PC-9 (cell line): ENCODE results near the gene LECT2.

Source experiments
- CTCF ChIP-seq: fragments of 200-600 bp; sonication (generic); conservative IDR thresholded peaks from 2 replicates; pipeline ENCODE4 v1.6.1; 2017; ENCODE audit warnings: mixed run types, antibody characterized with exemption, mild to moderate bottlenecking, moderate library complexity
- EZH2 ChIP-seq: fragments of 200-600 bp; sonication (generic); IDR thresholded peaks from 2 replicates; pipeline ENCODE4 v1.8.0; 2017; ENCODE audit warnings: antibody characterized with exemption, low read depth

DNA sequence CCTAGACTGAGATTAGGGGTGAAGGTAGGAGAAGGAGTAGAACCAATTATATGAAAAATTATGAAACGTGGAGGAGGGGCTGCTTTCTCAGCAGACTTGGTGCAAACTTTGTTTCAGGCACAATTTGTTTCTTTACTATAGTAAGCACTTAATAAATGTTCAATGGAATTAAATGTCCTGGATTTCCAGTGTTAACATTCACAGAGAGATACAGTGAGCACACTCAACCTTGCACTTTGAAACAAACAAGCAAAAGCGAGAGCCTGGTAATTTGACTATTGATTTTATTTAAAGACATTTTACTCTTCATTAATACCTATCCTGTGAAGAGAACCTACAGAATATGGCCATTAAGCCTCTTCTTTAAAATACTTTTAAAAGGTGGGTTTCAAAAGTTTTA lies 933 bp downstream of the LECT2 start:
- no peak for TF ChIP-seq CTCF
- no peak for TF ChIP-seq EZH2
